ENCODE results near the gene BBX.

The BBX gene

DNA sequence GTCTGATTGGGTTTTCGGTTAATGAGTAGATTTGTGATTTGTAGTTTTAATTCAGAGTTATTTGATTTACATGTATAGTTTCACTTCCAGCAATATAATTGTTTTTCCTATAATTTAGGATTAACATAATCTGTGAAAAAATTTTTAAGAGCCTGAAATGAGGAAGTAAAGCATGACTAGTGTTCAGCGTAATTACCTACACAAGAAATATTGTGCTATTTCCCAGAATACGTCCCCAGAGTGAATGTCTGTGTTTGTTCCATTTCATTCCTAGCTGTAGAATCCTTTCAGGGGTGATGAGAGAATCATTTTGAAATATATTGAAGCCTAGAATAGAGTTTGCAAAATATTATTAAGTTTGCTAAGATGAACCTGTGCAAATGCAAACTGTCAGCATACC, 247.1 kb downstream of the BBX start:
- DNase-seq (ENCODE audit: extremely low read depth, low read depth) = no peak
- no peak overlapping the region for H3K4me3 ChIP-seq (replicated peaks; ENCODE audit: low read depth, low read length)
- TF ChIP-seq, protein P1, sequence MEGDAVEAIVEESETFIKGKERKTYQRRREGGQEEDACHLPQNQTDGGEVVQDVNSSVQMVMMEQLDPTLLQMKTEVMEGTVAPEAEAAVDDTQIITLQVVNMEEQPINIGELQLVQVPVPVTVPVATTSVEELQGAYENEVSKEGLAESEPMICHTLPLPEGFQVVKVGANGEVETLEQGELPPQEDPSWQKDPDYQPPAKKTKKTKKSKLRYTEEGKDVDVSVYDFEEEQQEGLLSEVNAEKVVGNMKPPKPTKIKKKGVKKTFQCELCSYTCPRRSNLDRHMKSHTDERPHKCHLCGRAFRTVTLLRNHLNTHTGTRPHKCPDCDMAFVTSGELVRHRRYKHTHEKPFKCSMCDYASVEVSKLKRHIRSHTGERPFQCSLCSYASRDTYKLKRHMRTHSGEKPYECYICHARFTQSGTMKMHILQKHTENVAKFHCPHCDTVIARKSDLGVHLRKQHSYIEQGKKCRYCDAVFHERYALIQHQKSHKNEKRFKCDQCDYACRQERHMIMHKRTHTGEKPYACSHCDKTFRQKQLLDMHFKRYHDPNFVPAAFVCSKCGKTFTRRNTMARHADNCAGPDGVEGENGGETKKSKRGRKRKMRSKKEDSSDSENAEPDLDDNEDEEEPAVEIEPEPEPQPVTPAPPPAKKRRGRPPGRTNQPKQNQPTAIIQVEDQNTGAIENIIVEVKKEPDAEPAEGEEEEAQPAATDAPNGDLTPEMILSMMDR (IDR thresholded peaks at IDR 0.05; ENCODE audit: low read depth, low read length, missing control alignments) = no peak

DNA sequence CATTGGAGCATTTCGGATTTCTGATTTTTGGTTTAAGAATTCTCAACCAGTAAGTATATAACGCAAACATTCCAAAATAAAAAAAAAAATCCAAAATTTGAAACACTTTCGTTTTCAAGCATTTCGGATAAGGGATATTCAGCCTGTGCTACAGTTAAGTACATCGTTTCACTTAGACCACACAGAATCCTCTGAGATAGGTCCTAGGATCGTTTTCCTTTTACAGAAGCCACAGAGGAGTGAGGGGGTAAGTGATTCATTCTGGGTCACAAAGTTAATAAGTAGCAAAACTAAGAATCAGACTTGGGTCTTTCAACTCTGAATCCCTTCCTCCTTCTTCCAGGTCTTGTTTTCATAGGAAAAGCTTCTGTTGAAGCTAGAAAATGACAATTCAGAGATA, 249.3 kb downstream of the BBX start:
- no peak for DNase-seq (ENCODE audit: extremely low read depth, low read depth)
- TF ChIP-seq, protein P1 (IDR thresholded peaks at IDR 0.05; ENCODE audit: low read depth, low read length, missing control alignments) = no peak
- no peak overlapping the region for H3K4me3 ChIP-seq (replicated peaks; ENCODE audit: low read depth, low read length)

DNA sequence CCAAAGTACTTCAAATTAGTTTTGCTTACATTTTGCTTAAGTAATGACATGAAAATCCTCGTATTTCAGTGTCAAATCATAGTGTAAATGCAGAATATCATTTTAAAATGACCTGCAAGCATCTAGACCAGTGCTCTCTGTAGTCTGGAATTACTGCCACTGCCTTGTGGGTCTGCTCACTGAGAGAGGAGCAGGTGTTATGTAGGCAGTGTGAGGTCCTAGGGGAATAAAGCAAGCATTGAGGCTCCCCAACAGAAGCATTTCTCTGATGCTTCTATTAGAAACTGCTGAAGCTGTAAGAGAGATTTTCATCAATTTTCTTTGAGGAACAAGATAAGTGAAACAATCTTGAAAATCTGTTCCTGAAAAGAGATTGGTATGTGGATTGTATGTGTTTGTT, 253.2 kb downstream of the BBX start:
- TF ChIP-seq, protein P1 (IDR thresholded peaks at IDR 0.05; ENCODE audit: low read depth, low read length, missing control alignments) = no peak
- H3K4me3 ChIP-seq (replicated peaks; ENCODE audit: low read depth, low read length) = no peak overlapping the region
- no peak for DNase-seq (ENCODE audit: extremely low read depth, low read depth)

DNA sequence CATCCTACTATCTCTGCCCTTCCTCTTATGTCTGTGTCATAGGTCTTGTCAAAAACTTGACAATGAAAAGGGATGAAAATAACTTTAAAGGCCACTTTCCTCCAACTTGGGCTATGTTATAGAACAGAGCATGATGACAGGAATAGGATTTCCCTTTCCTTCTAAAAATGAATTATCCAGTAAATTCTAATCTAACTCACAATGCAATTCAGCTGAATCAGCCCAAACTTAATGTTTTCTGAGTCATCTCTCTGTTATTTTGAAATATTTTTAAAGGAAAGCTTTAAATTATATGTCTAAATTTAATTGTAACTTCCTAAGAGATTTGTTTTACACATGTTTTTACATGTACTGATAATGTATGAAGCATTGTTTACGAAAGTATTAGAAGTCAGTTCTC, 258.5 kb downstream of the BBX start:
- H3K4me3 ChIP-seq (replicated peaks; ENCODE audit: low read depth, low read length) = no peak overlapping the region
- DNase-seq (ENCODE audit: extremely low read depth, low read depth) = no peak
- TF ChIP-seq, protein P1 (IDR thresholded peaks at IDR 0.05; ENCODE audit: low read depth, low read length, missing control alignments) = no peak

DNA sequence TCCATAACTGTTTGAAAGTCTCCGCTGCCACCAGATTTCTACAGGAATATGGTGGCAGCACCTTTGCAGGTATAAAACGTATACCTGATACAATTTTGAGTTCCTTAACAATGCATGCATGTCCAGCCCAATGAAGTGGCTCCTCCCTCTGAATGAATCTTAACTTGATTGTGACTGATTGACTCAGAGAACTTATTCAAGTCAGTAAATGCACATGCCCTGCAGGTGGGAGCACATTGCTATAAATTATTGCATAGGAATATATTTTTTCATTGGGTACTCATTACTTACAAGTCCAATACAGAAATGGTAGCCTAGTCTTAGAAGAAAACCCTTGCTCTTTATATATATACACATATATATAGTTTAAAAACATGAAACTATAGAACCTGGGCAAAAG, 259.3 kb downstream of the BBX start:
- TF ChIP-seq, protein P1 (IDR thresholded peaks at IDR 0.05; ENCODE audit: low read depth, low read length, missing control alignments) = no peak
- no peak overlapping the region for H3K4me3 ChIP-seq (replicated peaks; ENCODE audit: low read depth, low read length)
- no peak for DNase-seq (ENCODE audit: extremely low read depth, low read depth)

DNA sequence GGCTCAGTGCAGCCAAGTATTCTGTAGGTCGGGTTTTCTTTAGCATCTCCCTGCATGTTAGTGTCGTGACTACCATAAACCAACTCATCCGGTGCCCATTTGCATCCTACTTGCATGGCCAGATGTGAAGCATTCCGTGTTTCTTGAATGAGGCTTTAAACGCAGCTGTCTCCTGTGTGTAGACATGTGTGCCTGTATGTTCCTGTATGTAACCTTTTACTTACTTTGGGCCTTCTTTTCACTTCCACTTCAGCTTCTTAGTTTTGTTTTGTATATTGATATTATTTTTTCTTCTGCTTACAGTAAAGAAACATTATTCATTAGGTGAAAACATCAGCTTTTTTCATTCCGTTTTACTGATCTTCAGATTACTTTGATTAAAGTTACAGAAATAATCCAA, 267.9 kb downstream of the BBX start:
- TF ChIP-seq, protein P1 (IDR thresholded peaks at IDR 0.05; ENCODE audit: low read depth, low read length, missing control alignments) = no peak
- H3K4me3 ChIP-seq (replicated peaks; ENCODE audit: low read depth, low read length) = no peak overlapping the region
- DNase-seq (ENCODE audit: extremely low read depth, low read depth) = no peak

DNA sequence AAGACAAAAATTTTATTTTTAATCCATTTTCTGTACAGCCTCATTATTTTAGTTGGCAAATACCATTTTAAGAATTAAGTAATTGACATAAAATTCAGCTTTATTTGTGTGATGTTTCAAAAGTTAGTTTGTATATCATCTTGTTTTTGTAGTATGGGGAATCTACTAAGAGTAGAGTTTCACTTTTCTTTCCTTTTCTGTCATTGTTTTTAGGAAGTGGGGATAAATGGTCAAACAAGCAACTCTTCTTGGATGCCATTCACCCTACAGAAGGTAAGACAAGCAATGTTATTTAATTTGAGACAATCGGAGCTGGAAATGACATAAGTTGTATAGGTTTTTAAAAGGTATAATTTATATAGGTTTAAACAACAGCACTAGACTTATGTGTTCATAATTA, 268.3 kb downstream of the BBX start:
- no peak for DNase-seq (ENCODE audit: extremely low read depth, low read depth)
- no peak overlapping the region for H3K4me3 ChIP-seq (replicated peaks; ENCODE audit: low read depth, low read length)
- TF ChIP-seq, protein P1 (IDR thresholded peaks at IDR 0.05; ENCODE audit: low read depth, low read length, missing control alignments) = no peak
